Ishikawa (cell line): ENCODE measurements around the gene AOC1.

Experiments
- CEBPB ChIP-seq: IDR thresholded peaks from 2 replicates; pipeline ENCODE4 v1.6.1; 2012
- CREB1 ChIP-seq: IDR thresholded peaks from 2 replicates; pipeline ENCODE4 v1.6.1; 2012; ENCODE audit warnings: low read depth
- EGR1 ChIP-seq: IDR thresholded peaks from 2 replicates; pipeline ENCODE4 v1.6.1; 2012
- EP300 ChIP-seq: IDR thresholded peaks from 2 replicates; pipeline ENCODE4 v1.6.1; 2012; ENCODE audit warnings: borderline replicate concordance
- FOXM1 ChIP-seq: IDR thresholded peaks from 2 replicates; pipeline ENCODE4 v1.6.1; 2012; ENCODE audit warnings: low read depth, borderline replicate concordance
- NFIC ChIP-seq: IDR thresholded peaks from 2 replicates; pipeline ENCODE4 v1.6.1; 2012
- RAD21 ChIP-seq: IDR thresholded peaks from 2 replicates; pipeline ENCODE4 v1.6.1; 2012; ENCODE audit warnings: low read depth
- TAF1 ChIP-seq: IDR thresholded peaks from 2 replicates; pipeline ENCODE4 v1.6.1; 2012; ENCODE audit warnings: low read depth, mild to moderate bottlenecking
- TCF12 ChIP-seq: IDR thresholded peaks from 2 replicates; pipeline ENCODE4 v1.6.1; 2012; ENCODE audit warnings: low read depth
- TEAD4 ChIP-seq: IDR thresholded peaks from 2 replicates; pipeline ENCODE4 v1.6.1; 2012
- YY1 ChIP-seq: IDR thresholded peaks from 2 replicates; pipeline ENCODE4 v1.6.1; 2012; ENCODE audit warnings: low read depth
- ZBTB7A ChIP-seq: IDR thresholded peaks from 2 replicates; pipeline ENCODE4 v1.6.1; 2012; ENCODE audit warnings: low read depth
- TF ChIP-seq, protein P1 (sequence below): IDR thresholded peaks from 2 replicates; pipeline ENCODE4 v1.6.1; 2012
- TF ChIP-seq, protein P2 (sequence below): IDR thresholded peaks from 2 replicates; pipeline ENCODE4 v1.6.1; 2012
- TF ChIP-seq, protein P3 (sequence below): IDR thresholded peaks from 2 replicates; pipeline ENCODE4 v1.6.1; 2012; ENCODE audit warnings: low read depth, mild to moderate bottlenecking

Gene AOC1

DNA sequence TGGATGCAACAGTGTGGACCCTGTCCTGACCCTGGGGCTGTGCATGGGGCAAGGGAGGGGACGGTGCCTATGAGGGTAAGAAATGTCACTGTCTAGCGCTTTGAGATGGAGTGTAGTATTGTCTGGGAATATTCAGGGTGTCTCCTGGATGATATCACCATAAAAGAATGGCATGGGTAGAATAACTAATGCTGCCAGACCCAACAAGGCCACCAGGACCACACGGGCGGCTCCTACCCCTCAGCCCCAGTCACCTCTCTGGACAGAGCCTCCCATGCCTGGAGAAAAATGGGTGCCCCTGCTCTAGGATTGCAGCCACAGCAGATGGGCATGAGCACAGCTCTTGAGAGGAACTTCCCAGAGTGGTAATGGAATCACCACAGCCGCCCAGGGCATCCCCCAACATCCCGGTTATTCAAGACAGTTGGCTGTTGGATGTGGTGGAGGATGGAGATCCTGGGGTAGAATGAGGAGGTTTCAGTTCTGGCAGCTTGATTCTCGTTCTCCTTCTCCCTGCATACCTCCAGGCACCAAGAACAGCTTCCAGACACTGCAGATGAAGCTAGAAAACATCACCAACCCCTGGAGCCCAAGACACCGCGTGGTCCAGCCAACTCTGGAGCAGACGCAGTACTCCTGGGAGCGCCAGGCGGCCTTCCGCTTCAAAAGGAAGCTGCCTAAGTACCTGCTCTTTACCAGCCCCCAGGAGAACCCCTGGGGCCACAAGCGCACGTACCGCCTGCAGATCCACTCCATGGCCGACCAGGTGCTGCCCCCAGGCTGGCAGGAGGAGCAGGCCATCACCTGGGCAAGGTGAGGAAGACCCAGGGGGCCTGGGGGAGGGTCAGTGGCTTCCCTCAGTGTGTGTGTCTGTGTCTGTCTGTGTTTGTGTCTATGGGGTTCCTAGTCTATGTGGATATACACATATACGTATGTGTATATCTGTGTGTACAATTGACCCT lies 6.2 kb downstream of the AOC1 start:
- TF ChIP-seq YY1: no peak
- no peak for TF ChIP-seq RAD21
- TF ChIP-seq EP300: no peak
- TF ChIP-seq, protein P1, sequence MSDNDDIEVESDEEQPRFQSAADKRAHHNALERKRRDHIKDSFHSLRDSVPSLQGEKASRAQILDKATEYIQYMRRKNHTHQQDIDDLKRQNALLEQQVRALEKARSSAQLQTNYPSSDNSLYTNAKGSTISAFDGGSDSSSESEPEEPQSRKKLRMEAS: no peak
- no peak for TF ChIP-seq CREB1
- TF ChIP-seq, protein P2, sequence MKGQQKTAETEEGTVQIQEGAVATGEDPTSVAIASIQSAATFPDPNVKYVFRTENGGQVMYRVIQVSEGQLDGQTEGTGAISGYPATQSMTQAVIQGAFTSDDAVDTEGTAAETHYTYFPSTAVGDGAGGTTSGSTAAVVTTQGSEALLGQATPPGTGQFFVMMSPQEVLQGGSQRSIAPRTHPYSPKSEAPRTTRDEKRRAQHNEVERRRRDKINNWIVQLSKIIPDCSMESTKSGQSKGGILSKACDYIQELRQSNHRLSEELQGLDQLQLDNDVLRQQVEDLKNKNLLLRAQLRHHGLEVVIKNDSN: no peak
- TF ChIP-seq NFIC: no peak
- no peak for TF ChIP-seq TAF1
- no peak for TF ChIP-seq EGR1
- TF ChIP-seq ZBTB7A: no peak

DNA sequence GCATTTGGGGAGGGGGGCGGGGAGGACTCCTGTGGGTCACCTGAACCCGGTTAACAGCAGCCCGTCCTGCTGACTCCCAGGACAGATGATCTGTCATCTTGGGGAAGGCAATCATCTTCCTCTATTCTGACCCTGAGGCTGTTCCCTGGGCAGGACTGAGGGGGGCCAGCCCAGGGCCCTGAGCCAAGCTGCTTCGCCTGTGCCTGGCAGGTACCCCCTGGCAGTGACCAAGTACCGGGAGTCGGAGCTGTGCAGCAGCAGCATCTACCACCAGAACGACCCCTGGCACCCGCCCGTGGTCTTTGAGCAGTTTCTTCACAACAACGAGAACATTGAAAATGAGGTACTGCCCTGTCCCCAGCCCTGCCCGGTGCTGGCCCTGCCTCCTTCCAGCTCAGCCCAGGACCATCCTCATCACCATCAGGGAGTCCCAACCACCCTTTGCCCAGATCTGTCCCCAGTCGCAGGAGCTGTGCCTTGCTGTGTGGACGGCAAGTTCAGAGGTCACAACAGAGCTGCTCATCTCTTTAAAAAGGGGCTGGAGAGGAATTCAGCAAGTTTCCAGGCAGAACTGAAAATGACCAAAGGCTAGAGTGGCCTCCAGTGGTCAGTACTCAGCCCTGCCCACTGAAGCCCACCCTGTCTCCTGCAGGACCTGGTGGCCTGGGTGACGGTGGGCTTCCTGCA lies 8.1 kb downstream of the AOC1 start:
- TF ChIP-seq, protein P2: no peak
- TF ChIP-seq, protein P3, sequence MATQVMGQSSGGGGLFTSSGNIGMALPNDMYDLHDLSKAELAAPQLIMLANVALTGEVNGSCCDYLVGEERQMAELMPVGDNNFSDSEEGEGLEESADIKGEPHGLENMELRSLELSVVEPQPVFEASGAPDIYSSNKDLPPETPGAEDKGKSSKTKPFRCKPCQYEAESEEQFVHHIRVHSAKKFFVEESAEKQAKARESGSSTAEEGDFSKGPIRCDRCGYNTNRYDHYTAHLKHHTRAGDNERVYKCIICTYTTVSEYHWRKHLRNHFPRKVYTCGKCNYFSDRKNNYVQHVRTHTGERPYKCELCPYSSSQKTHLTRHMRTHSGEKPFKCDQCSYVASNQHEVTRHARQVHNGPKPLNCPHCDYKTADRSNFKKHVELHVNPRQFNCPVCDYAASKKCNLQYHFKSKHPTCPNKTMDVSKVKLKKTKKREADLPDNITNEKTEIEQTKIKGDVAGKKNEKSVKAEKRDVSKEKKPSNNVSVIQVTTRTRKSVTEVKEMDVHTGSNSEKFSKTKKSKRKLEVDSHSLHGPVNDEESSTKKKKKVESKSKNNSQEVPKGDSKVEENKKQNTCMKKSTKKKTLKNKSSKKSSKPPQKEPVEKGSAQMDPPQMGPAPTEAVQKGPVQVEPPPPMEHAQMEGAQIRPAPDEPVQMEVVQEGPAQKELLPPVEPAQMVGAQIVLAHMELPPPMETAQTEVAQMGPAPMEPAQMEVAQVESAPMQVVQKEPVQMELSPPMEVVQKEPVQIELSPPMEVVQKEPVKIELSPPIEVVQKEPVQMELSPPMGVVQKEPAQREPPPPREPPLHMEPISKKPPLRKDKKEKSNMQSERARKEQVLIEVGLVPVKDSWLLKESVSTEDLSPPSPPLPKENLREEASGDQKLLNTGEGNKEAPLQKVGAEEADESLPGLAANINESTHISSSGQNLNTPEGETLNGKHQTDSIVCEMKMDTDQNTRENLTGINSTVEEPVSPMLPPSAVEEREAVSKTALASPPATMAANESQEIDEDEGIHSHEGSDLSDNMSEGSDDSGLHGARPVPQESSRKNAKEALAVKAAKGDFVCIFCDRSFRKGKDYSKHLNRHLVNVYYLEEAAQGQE: no peak
- TF ChIP-seq NFIC (no peak), EGR1 (no peak), EP300 (no peak), TEAD4 (no peak), TCF12 (no peak), YY1 (no peak), ZBTB7A (no peak), TAF1 (no peak), RAD21 (no peak), CEBPB (no peak), FOXM1 (no peak), CREB1 (no peak)
- TF ChIP-seq, protein P1: no peak

DNA sequence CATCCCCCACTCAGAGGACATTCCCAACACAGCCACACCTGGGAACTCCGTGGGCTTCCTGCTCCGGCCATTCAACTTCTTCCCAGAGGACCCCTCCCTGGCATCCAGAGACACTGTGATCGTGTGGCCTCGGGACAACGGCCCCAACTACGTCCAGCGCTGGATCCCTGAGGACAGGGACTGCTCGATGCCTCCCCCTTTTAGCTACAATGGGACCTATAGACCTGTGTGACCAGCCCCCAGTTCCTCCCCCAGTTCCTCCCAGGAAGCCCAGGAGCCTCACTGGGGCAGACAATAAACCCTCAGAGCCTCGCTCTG lies 8.6 kb downstream of the AOC1 start:
- TF ChIP-seq EP300 (no peak), CEBPB (no peak), YY1 (no peak), CREB1 (no peak), ZBTB7A (no peak), RAD21 (no peak), TAF1 (no peak), NFIC (no peak), FOXM1 (no peak), TEAD4 (no peak)
- TF ChIP-seq, protein P2: no peak

DNA sequence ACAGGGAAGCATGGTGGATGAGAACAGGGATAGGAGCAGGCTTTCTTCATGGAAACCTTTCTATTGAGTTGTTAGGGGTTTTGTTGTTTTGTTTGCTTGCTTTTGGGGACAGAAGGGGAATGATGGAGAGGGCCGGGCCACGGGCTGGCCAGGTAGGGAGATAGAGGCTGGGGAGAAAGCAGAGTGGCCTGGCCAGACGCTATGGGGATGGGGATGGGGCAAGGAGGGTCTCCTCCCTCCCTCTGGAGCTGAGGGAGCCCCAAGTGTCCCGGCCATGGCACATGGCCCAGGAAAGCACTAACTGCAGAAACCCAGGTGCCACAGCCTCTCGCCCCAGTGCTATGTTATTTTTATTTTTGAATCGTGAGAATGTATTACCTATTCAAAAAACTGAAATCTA lies 10.0 kb downstream of the AOC1 start:
- no peak for TF ChIP-seq RAD21
- TF ChIP-seq, protein P2: no peak
- no peak for TF ChIP-seq EP300
- no peak for TF ChIP-seq ZBTB7A
- TF ChIP-seq NFIC: no peak
- TF ChIP-seq, protein P3: no peak
- no peak for TF ChIP-seq TAF1
- TF ChIP-seq TEAD4: no peak
- TF ChIP-seq YY1: no peak
- TF ChIP-seq EGR1: no peak
- no peak for TF ChIP-seq FOXM1
- no peak for TF ChIP-seq TCF12
